Naive thymus-derived CD4-positive, alpha-beta T cell (primary cell): ENCODE results near the gene PPP2R5B. TPM values are rescaled to one million over a fixed set of nuclear protein-coding genes. Genes with fewer than 3 reads are reported as not detected.

Experiments used
- ATAC-seq: fragments of 150-1000 bp; cut with Tn5 transposase; 2 replicates; pipeline ENCODE4 v1.10.0; 2021; ENCODE audit warnings: mild to moderate bottlenecking, moderate library complexity
- CTCF ChIA-PET: fragments of 350-600 bp; sonication (Branson Sonifier 250); formaldehyde crosslinking; loops from one replicate; lab custom pipeline; 2021; ENCODE audit warnings: antibody characterized with exemption; lab: Charles Lee
- POLR2A ChIA-PET: fragments of 350-600 bp; sonication (Branson Sonifier 250); formaldehyde crosslinking; loops from one replicate; lab custom pipeline; 2021; ENCODE audit warnings: antibody characterized with exemption, inconsistent platforms; lab: Charles Lee
- DNase-seq, 9 donors: peaks; one replicate each; pipeline versions ENCODE4 v3.0.0 to v3.0.0-alpha.2; 2020 to 2022; ENCODE audit warnings: mixed read lengths in 1 of 9
- H3K27ac ChIP-seq: one replicate; pipeline ENCODE4 v1.7.0; 2013; ENCODE audit warnings: mild to moderate bottlenecking, low read depth, low read length, moderate library complexity
- H3K27me3 ChIP-seq, 2 donors: one replicate each; pipeline ENCODE4 v1.7.0; 2013; ENCODE audit warnings: low read length in 2 of 2, mild to moderate bottlenecking in 2 of 2, moderate library complexity in 2 of 2; ENCODE audit not compliant: control insufficient read depth in 2 of 2, insufficient read depth in 2 of 2
- H3K36me3 ChIP-seq, 3 experiments: 1 replicate in 2 of 3; 2 replicates in 1 of 3; pipeline ENCODE4 v1.7.0; 2013; ENCODE audit warnings: low read length in 3 of 3, mild to moderate bottlenecking in 3 of 3, moderate library complexity in 1 of 3; ENCODE audit not compliant: insufficient read depth in 3 of 3, control insufficient read depth in 2 of 3
- H3K4me1 ChIP-seq, 2 donors: one replicate each; pipeline ENCODE4 v1.7.0; 2013; ENCODE audit warnings: low read length in 2 of 2, mild to moderate bottlenecking in 2 of 2, moderate library complexity in 1 of 2; ENCODE audit not compliant: control insufficient read depth in 2 of 2, insufficient read depth in 2 of 2
- H3K4me3 ChIP-seq: 2 replicates; pipeline ENCODE4 v1.7.0; 2013; ENCODE audit warnings: mild to moderate bottlenecking, low read length
- H3K9me3 ChIP-seq, 3 experiments: 1 replicate in 2 of 3; 2 replicates in 1 of 3; pipeline ENCODE4 v1.7.0; 2013; ENCODE audit warnings: low read length in 3 of 3; ENCODE audit not compliant: control insufficient read depth in 2 of 3
- H3K27ac Mint-ChIP-seq, 9 donors: one replicate each; pipeline ENCODE4 v1.8.0; 2020 to 2022; ENCODE audit warnings: mixed read lengths in 9 of 9, mild to moderate bottlenecking in 8 of 9, moderate library complexity in 5 of 9, inconsistent platforms in 2 of 9
- H3K27me3 Mint-ChIP-seq, 5 donors: one replicate each; pipeline ENCODE4 v1.8.0; 2021 to 2022; ENCODE audit warnings: mixed read lengths in 5 of 5, mild to moderate bottlenecking in 1 of 5
- H3K36me3 Mint-ChIP-seq, 5 donors: one replicate each; pipeline ENCODE4 v1.8.0; 2020 to 2022; ENCODE audit warnings: mixed read lengths in 5 of 5, mild to moderate bottlenecking in 3 of 5, inconsistent platforms in 1 of 5
- H3K4me1 Mint-ChIP-seq, 7 donors: one replicate each; pipeline ENCODE4 v1.8.0; 2020 to 2022; ENCODE audit warnings: mixed read lengths in 7 of 7, mild to moderate bottlenecking in 3 of 7, inconsistent platforms in 1 of 7
- H3K4me3 Mint-ChIP-seq, 10 donors: one replicate each; pipeline ENCODE4 v1.8.0; 2020 to 2022; ENCODE audit warnings: mild to moderate bottlenecking in 10 of 10, mixed read lengths in 10 of 10, moderate library complexity in 6 of 10, inconsistent platforms in 2 of 10
- H3K9me3 Mint-ChIP-seq, 11 donors: one replicate each; pipeline ENCODE4 v1.8.0; 2020 to 2022; ENCODE audit warnings: mixed read lengths in 11 of 11, mild to moderate bottlenecking in 4 of 11, inconsistent platforms in 1 of 11, moderate library complexity in 1 of 11
- intact Hi-C, 2 donors: fragments of 100-400 bp; cut with micrococcal nuclease; formaldehyde crosslinking; loops; one replicate each; pipeline ENCODE4 v1.15.1; 2023
- polyA plus RNA-seq, 2 donors: library from polyadenylated mRNA; unstranded; fragments of 300-500 nt; fragmentation: Illumina TruSeq; gene quantifications; one replicate each; pipeline ENCODE4 v1.2.3, GENCODE V29; 2021
- total RNA-seq, 6 experiments: library from RNA in 5 of 6; stranded (reverse) in 5 of 6; gene quantifications; 1 replicate in 5 of 6; 2 replicates in 1 of 6; pipeline ENCODE4 v1.2.3 and lab custom pipeline; 2021 to 2026

The PPP2R5B gene
- total and polyA plus RNA-seq, 7 experiments from 2014 or later: 4.5 to 19.1 (median 13.1) TPM

- H3K27me3 Mint-ChIP-seq: no peaks in the 10 kb centered on the region
- DNase-seq (no peak), ATAC-seq (no peak)
- H3K9me3 Mint-ChIP-seq: peaks cover 0 to 4% (median 0%) of the 10 kb centered on the region in 11 donors
- no peak overlapping the region for H3K4me3 Mint-ChIP-seq
- no peak overlapping the region for H3K27ac ChIP-seq
- intact Hi-C loops: loop anchor here (1.0 to 2.0 kb wide), 3 partner anchors 15 to 106 kb away; partner anchors contain the start of gene EHD1 (in 1 of the 2)
- H3K27me3 ChIP-seq: no peaks in the 10 kb centered on the region
- ChIA-PET CTCF (interaction anchor here (0.7 to 30.3 kb wide), 8 partner anchors 9 to 204 kb away, joined by 3 to 945 read pairs (median 3); partner anchors contain the start of gene CDC42BPG), POLR2A (interaction anchor here (1.1 to 26.0 kb wide), 3 partner anchors 16 to 224 kb away, joined by 3 to 1324 read pairs (median 91); partner anchors contain the start of genes CDC42BPG, EHD1 and ZNHIT2)
- H3K36me3 Mint-ChIP-seq: peaks cover 0 to 6% (median 0%) of the 10 kb centered on the region in 5 donors
- H3K9me3 ChIP-seq: no peaks in the 10 kb centered on the region
- H3K4me1 ChIP-seq: peaks cover 0 to 6% of the 10 kb centered on the region in 2 donors
- H3K36me3 ChIP-seq: peaks cover 0 to 34% (median 0%) of the 10 kb centered on the region in 3 experiments
- H3K4me3 ChIP-seq: no peak overlapping the region
- H3K4me1 Mint-ChIP-seq: peaks cover 0 to 4% (median under 1%) of the 10 kb centered on the region in 7 donors
- no peak overlapping the region for H3K27ac Mint-ChIP-seq
Observed at GRCh38 chr11:64893194-64894069, 31.1 kb upstream of the PPP2R5B start.

GRCh38 chr11:64894070-64894811, 30.2 kb upstream of the PPP2R5B start:
- Histone ChIP-seq H3K4me3 (no peak overlapping the region), H3K4me1 (peaks cover 0 to 6% of the 10 kb centered on the region in 2 donors), H3K36me3 (peaks cover 0 to 39% (median 0%) of the 10 kb centered on the region in 3 experiments), H3K27me3 (no peaks in the 10 kb centered on the region), H3K27ac (no peak overlapping the region), H3K9me3 (no peaks in the 10 kb centered on the region)
- intact Hi-C loops: loop anchor here (1.0 to 2.0 kb wide), 3 partner anchors 15 to 107 kb away; partner anchors contain the start of gene EHD1 (in 1 of the 2)
- H3K27me3 Mint-ChIP-seq: no peaks in the 10 kb centered on the region
- peaks cover 0 to 6% (median 0%) of the 10 kb centered on the region in 7 donors for H3K4me1 Mint-ChIP-seq
- peaks cover 0 to 6% (median 0%) of the 10 kb centered on the region in 5 donors for H3K36me3 Mint-ChIP-seq
- peak overlapping the region in 1 of 10 donors; percentile 21 for H3K4me3 Mint-ChIP-seq
- peaks cover 0 to 4% (median 0%) of the 10 kb centered on the region in 11 donors for H3K9me3 Mint-ChIP-seq
- H3K27ac Mint-ChIP-seq: peak overlapping the region in 2 of 9 donors; percentile 45 to 75
- ATAC-seq (peak; percentile 89), DNase-seq (peak; percentile 75 to 93 (median 87))
- POLR2A ChIA-PET: interaction anchor here (0.6 to 26.0 kb wide), 4 partner anchors 16 to 223 kb away, joined by 3 to 1324 read pairs (median 48); partner anchors contain the start of genes CDC42BPG, EHD1 and ZNHIT2
- CTCF ChIA-PET: interaction anchor here (0.7 to 30.3 kb wide), 9 partner anchors 10 to 205 kb away, joined by 3 to 945 read pairs (median 3); partner anchors contain the start of gene CDC42BPG

GRCh38 chr11:64894812-64895452, 29.6 kb upstream of the PPP2R5B start:
- Histone ChIP-seq H3K27me3 (no peaks in the 10 kb centered on the region), H3K27ac (no peak overlapping the region), H3K4me3 (no peak overlapping the region), H3K4me1 (peaks cover 0 to 6% of the 10 kb centered on the region in 2 donors), H3K36me3 (peaks cover 0 to 46% (median 0%) of the 10 kb centered on the region in 3 experiments), H3K9me3 (no peaks in the 10 kb centered on the region)
- ATAC-seq (no peak), DNase-seq (no peak)
- POLR2A ChIA-PET: interaction anchor here (1.1 to 26.0 kb wide), 3 partner anchors 17 to 223 kb away, joined by 3 to 1324 read pairs (median 91); partner anchors contain the start of genes CDC42BPG, EHD1 and ZNHIT2
- CTCF ChIA-PET: interaction anchor here (0.7 to 30.3 kb wide), 3 partner anchors 14 to 39 kb away, joined by 3 to 945 read pairs (median 13); partner anchors contain the start of gene CDC42BPG
- peaks cover 0 to 6% (median 0%) of the 10 kb centered on the region in 5 donors for H3K36me3 Mint-ChIP-seq
- no peak overlapping the region for H3K27ac Mint-ChIP-seq
- intact Hi-C loops: loop anchor here (1.0 to 2.0 kb wide), 3 partner anchors 16 to 108 kb away; partner anchors contain the start of gene EHD1 (in 1 of the 2)
- H3K27me3 Mint-ChIP-seq: no peaks in the 10 kb centered on the region
- peaks cover 0 to 4% (median 0%) of the 10 kb centered on the region in 11 donors for H3K9me3 Mint-ChIP-seq
- H3K4me1 Mint-ChIP-seq: peaks cover under 1 to 10% (median under 1%) of the 10 kb centered on the region in 7 donors
- no peak overlapping the region for H3K4me3 Mint-ChIP-seq

GRCh38 chr11:64896448-64897022, 28.0 kb upstream of the PPP2R5B start:
- intact Hi-C loops: no loop called here
- peaks cover 5 to 18% (median 9%) of the 10 kb centered on the region in 7 donors for H3K4me1 Mint-ChIP-seq
- Histone ChIP-seq H3K9me3 (no peaks in the 10 kb centered on the region), H3K36me3 (peaks cover 0 to 52% (median 0%) of the 10 kb centered on the region in 3 experiments), H3K27me3 (no peaks in the 10 kb centered on the region), H3K4me3 (no peak overlapping the region), H3K27ac (no peak overlapping the region), H3K4me1 (peaks cover 7 to 14% of the 10 kb centered on the region in 2 donors)
- no peaks in the 10 kb centered on the region for H3K27me3 Mint-ChIP-seq
- H3K36me3 Mint-ChIP-seq: peaks cover 0 to 9% (median 4%) of the 10 kb centered on the region in 5 donors
- POLR2A ChIA-PET: interaction anchor here (26.0 kb wide), 1 partner anchor 40 kb away, joined by 1324 read pairs; the partner anchor contains the start of gene CDC42BPG
- ATAC-seq (no peak), DNase-seq (no peak)
- H3K9me3 Mint-ChIP-seq: peaks cover 0 to 2% (median 0%) of the 10 kb centered on the region in 11 donors
- CTCF ChIA-PET: interaction anchor here (1.0 to 30.3 kb wide), 2 partner anchors 9 to 40 kb away, joined by 3 to 945 read pairs; partner anchors contain the start of gene CDC42BPG
- no peak overlapping the region for H3K4me3 Mint-ChIP-seq
- peak overlapping the region in 2 of 9 donors; percentile 41 to 44 for H3K27ac Mint-ChIP-seq

- Histone ChIP-seq H3K4me1 (peaks cover 7 to 14% of the 10 kb centered on the region in 2 donors), H3K27me3 (no peaks in the 10 kb centered on the region), H3K4me3 (no peak overlapping the region), H3K27ac (no peak overlapping the region), H3K9me3 (no peaks in the 10 kb centered on the region), H3K36me3 (peaks cover 0 to 60% (median 0%) of the 10 kb centered on the region in 3 experiments)
- CTCF ChIA-PET: interaction anchor here (1.2 to 30.3 kb wide), 2 partner anchors 7 to 41 kb away, joined by 3 to 945 read pairs; partner anchors contain the start of gene CDC42BPG
- intact Hi-C loops: no loop called here
- Mint-ChIP-seq H3K27ac (peak overlapping the region in 2 of 9 donors; percentile 44 to 81), H3K36me3 (peaks cover 0 to 12% (median 4%) of the 10 kb centered on the region in 5 donors), H3K9me3 (no peaks in the 10 kb centered on the region), H3K4me1 (peaks cover 5 to 22% (median 13%) of the 10 kb centered on the region in 7 donors), H3K4me3 (no peak overlapping the region), H3K27me3 (no peaks in the 10 kb centered on the region)
- ATAC-seq (no peak), DNase-seq (no peak)
- POLR2A ChIA-PET: interaction anchor here (26.0 kb wide), 1 partner anchor 41 kb away, joined by 1324 read pairs; the partner anchor contains the start of gene CDC42BPG
Observed at GRCh38 chr11:64897381-64898075, 27.0 kb upstream of the PPP2R5B start.
